HG03039 (cell line): ENCODE results near the gene PRSS50.

ENCODE experiments used
- ATAC-seq: cut with Tn5 transposase; IDR thresholded peaks from one replicate; pipeline ENCODE4 v1.9.1; 2021; ENCODE audit warnings: mild to moderate bottlenecking, moderate library complexity; ENCODE audit not compliant: unreplicated experiment

The PRSS50 gene

DNA sequence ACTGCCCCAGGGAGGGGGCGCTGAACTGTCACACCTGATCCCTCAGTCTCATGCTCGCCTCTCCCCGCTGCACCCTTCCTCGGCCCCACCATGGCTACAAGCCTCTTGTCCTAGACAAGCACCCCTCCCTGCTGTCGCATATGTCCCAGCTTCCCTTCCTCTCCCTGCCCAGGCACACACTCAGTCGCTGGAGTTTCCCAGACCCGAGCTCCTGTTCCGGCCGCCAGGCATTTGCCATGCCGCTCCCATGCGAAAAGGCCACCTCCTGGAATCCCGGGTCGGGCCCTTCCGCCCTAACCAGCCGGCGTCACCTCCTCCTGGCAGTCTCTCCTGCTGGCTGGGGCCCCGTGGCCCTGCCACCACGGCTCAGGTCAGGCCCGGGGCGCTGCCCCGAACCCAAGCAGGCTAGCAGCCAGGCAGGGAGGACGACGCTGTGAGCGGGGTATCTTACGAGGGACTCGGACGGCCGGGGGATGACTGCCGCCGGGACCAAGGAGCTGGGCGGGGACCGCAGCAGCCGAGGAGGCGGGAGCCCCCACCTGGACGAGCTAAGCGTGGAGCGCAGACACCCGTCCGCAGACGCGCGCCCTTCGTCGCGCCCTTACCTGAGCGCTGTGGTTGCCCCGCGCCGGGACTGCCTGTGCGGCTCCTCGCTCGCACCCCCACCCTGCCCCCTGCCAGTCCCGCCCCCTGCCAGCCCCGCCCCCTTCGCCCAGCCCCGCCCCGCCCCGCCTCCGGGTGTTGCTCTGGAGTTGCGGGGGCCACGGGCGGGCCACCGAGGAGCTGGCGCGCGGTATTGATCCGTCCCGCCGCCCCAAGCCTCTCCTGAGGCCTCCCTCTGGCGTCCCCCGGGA is 24.4 kb downstream of the PRSS50 start, which contains the start of gene ALS2CL:
ALS2CL (minus strand) TSS at position 642 of the 854 bp plus-strand sequence. CDS start 4,239 bp downstream, outside the sequence.
- no peak for ATAC-seq

DNA sequence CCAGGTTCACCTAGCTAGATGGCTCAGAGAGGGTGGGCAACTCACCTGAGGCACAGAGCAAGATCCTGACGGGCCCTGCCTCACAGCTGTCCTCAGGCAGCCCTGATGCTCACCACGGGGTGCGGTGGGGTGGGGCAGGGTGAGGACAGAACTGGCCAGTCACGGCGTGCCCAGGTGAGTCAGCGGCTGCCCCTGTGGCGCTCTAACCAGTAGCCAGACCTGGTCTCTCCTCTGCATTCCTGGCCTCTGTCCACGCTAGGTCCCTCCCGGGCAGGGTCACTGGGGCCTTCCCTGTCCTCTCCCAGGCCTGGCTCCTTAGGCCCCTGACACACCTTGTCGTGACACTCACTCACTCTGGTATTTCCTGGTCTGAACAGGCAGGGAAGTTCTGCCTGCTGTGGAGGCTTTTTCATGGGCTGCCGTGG is 25.1 kb downstream of the PRSS50 start:
- ATAC-seq: no peak

DNA sequence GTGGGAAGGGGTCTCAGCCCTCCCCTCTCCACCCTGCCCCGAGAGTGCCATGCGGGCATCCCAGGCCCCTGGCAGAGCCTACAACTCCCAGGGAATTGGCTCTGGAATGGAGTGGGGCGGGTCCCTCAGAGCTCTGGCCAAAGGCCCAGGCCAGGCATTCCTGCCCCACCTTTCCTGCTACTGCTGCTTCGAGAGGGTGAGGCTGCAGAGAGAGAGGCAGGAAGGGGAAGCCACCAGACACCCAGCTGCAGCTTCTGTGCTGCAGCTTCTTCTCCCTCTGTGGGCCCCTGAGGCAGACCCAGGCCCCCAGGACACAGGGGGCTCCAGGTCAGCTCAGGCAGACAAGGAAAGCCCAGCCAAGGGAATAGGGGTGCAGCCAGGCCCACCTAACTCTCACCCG is 26.9 kb downstream of the PRSS50 start:
- ATAC-seq: no peak

DNA sequence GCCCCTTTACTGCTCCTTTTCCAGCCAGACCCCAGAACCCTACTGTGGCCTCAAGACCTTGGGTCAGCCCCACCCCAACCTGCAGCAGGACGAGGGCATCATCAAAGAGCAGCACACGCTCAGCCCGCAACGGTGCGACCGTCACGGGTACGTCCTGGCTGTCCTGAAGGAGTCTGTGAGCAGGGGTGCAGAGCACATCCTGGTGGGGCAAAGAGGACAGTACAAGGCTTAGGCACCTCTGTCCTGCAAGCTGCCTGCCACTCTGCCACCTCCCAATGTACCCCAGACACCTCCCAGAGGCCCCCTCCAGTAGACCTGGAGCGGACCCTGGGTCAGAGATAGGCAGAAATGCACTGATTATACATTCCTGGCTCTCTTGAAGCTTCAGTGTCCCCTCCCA is 32.2 kb downstream of the PRSS50 start:
- ATAC-seq: no peak

DNA sequence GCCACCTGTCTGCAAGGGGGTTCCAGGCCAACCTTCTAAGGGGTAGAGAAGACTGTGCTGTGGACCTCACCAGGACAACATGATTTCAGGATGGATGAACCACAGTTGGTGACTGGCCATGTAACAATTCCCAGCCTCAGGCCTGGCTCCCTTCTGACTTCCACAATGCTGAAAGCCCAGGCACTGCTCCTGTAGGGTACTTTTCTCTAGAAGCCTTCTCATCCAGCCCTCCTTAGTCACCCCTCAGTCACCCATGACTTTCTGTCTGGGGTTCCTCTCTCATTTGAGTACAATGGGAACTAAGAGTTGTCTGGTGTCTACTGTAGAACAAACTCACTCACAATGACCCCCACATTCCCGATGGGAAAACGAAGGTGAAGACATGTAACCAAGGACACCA is 32.8 kb downstream of the PRSS50 start:
- no peak for ATAC-seq

DNA sequence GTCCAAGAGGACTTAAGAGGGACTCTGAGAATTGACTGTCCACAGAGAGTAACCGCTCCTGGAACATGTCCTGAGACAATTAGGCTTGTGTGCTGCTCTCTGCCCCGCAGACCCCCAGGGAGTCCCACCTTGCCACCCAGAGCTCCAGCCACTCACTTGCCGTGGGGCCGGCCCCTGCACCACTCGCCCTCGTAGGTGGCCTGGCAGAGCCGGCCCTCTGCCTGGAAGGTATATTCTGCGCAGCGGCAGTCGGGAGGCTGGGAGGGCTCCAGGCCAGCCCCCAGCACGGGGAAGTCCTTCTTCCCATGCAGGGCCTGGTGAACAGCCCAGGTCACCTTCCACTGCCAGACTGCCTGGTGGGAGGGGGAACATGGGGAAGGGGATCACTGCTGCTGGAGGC is 34.7 kb downstream of the PRSS50 start:
- ATAC-seq: no peak

DNA sequence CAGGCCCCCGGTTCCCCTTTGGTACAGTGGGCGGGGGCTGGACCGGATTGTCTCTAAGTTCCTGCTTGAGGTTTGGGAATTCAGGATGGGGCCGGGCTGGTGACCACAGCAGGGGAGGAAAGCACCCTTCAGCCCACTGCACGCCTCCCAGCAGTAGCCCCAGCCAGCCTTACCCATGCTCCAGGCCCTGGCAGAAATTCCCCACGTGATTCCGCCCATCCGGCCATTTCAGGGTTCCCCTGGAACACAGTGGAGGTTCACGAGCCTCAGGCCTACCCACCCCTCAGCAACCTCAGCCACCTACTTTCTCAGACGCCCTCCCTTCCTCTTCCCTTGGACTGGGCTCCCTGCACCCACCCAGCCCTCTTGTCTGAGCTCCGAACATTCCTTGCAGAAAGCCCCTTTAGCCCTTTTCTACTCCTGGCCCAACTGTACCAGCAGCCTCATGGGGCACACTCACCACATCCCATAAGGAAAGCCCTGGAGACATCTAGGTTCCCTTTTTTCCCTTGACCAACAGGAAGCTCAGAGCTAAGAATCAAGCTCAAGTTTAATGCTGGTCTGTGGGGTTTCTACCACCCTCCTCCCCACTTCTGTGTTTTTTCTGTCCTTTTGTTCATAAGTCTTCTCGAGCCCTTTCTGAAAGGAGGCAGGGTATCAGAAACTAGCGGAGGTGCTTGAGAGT is 35.7 kb downstream of the PRSS50 start:
- ATAC-seq: no peak

DNA sequence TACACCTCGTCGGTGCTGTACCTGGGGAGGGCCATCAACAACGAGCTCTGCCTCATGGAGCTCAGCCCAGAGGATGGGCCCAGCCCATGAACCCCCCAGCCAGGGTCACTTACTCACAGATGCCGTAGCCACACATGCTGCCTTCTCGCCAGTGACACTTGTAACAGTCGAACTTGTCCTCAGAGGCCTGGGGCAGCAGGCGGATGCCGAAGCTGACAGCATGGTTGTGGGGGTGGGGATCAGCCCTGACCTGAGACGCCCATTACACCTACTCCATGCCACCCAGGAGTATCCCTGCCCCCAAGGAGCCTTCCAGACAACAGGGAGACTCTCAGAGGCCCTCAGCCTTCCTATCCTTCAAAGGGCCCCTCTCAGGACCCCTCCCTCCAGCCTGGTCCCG is 36.3 kb downstream of the PRSS50 start:
- ATAC-seq: no peak

DNA sequence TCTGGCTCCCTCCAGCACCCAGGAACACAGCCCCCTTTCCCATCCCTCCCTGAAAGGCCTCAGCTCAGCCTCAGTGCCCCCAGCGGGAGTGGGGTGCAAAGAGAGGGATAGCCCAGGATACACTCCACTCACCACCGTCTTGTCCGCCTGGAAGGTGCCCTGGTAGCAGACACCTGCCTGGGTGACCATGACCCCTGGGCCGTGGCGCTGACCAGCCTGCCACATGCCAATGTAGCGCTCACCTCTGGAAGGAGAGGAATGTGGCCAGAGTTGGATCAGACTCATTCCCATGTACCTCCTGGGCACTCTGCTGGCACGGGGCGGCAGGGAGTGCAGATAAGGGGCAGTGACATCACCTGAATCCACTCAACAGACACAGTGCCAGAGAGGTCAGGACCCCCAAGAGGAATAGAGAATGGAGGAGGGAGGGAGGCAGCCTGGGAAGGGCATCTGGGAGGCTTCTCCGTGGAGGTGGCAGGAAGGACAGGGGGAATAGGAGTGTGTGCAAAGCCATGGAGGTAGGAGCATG is 37.3 kb downstream of the PRSS50 start:
- ATAC-seq: no peak

DNA sequence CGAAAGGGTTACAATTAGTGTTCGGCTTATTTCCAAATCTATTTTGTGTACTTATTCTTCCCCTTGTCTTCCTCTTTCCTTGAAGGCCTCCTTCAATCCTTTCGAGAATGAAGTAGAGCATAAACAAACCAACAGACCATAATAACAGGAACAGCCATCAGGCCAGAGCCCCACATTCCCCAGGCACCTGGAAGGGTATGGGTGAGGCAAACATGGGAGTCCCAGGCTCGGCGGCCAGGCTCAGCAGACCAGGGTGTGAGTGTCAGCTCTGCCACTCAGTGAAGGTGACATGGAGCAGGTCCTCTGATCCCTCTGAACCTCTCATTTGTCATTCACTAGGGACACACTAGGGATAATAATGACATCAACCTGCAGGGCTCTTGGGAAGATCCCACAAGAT is 38.0 kb downstream of the PRSS50 start:
- no peak for ATAC-seq

DNA sequence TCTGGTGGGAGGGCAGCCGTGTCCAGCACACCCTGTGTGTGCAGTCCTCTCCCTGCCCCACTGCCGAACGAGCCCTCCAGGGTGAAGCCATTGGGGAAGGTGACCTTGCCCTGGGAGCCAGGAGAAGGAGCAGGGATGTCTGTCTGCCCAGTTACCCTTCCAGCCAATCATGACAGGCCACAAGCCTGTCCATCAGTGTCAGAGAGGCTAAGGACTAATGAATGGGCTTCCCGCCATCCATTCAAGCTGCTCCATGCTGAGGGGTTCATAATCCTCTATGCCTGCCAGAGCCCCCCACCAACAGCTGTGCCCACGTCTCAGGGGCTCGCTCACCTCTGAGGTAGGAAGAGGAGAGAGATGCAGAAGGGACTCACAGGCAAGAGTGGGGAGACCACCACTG is 39.4 kb downstream of the PRSS50 start:
- ATAC-seq: no peak

DNA sequence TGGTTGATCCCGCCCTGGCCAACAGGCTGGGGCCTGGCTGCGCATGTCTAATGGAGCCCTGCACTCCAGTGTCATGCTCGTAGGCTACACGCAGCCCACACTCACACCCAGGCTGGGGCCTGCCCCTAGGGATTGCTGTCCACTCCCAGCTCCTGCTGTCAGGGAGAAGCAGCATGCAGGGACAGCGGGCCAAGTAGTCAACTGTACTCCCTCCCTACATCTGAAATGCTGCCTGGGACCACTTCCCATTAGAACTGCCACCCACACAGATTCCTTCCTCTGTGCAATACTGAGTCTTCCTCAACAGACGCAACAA is 40.3 kb downstream of the PRSS50 start:
- no peak for ATAC-seq

DNA sequence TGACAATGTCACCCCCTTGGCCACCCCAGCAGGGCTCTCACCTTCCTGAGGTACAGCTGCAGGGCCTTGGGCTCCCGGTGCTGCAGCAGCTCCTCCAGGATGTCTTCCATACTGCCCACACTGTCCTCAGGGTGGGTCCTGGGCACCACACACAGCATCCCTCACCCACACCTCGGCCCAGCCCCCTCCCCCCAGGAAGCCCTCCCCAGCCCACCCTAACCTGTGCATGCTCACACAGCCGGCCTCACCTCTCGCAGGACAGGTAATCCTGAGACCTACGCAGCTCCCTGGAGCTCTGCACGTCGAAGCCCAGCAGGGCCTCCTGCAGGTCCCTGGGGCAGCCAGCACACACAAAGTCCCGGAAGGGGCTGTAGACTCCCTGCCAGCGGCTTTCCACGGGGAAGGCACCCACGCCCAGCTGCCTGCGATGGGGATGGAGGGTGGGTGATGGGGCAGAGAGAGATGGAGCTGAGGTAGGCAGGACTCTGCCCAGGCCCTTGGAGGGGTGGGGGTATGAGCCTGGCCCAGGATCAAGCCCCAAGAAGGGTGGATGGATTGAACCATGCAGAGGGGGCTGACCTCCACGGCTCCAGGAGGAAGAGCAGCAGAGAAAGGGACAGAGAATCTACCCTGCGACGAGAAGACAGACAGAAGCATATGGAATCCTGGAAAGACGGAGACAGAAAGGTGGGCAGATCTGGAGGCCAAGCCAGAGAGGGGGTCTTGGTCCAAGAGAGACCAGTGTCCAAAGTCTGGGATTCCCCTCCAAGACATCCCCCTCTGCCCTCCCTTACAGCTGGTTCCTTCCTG is 40.9 kb downstream of the PRSS50 start:
- ATAC-seq: no peak

DNA sequence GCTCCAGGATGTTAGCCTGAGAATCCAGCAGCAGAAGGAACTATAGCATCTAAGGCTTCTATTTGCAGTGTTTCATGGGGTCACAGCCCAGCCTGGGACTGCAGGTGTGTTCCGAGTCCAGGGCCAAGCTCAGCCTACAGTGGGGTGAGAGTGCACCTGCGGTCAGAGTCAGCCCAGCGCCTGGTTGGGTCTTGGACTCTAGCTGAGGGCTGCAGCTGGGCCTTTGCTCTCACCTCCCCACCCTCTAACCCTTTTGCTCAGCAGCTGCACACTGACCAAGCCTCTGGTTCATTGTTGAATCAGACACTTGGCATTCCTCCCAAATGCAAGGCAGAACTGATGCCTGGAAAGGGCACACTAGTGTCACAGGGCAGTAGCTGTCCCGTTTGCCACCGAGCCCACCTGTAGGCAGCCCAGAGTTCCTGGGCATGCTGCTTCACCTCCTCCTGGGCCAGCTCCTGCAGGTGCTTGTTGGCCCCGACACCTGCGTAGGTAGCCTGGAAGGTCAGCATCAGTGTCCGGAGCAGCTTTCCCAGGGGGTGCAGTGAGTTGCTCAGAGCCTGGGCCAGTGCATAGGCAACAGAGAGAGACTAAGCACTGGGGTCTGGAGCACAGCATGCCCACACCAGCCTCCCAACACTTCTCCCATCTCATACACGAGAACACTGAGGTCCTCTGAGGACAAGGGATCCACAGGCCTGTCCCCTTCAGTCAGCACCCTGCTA is 41.7 kb downstream of the PRSS50 start:
- no peak for ATAC-seq

DNA sequence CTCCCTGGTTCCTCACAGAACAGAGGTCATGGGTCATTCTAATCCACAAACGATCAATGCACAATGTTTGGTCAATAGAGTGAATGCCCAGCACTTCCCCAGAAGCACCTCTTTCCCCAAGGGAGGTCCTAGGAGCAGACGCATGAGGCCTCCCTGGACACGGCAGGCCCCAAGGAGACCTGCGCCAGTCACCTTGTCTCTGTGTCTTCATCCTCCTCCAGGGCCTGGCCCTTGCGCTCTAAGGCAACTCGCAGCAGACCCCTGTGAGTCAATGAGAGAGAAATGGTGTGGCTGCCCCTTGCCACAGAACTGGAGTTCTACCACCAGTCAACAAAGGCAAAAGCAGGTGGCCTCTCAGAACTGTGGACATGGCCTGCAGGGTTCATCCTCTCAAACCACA is 42.2 kb downstream of the PRSS50 start:
- no peak for ATAC-seq

DNA sequence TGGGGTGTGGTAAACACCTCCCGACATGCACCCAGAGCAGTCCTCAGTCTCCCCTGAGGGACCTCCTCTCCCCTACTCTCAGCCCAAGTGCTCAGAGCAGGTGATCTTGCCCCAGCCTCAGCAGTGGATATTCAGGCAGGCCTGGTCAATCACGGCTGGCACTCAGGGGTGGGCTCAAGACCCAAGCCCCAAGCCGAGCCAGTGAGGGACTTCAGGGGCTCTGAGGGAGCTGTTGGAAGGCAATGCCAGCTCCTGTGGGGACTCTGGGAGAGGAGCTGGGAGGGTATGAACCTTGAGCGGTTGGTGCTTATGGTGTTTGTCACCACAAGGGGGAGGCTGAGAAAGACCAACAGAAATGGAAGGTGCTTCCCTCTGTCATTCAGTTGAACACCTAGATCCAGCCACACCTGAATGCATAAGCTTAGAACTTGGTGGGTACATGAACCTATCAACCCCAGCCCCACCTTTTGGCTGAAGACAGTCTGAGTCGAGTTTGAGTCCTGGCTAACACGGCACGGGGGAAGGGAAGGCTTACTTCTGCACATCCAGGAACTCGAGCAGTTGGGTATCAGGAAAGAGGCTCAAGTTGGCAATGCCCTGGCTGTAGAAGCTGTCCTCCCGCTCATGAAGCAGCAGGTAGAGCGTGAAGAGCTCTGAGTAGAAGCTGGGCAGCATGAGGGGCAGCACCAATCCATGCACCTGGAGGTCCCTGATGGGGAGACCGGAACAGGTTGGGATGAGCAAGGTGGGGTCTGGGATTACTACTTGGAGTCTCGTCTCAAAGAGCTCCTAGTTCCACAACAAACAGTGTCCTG is 43.4 kb downstream of the PRSS50 start:
- ATAC-seq: no peak

DNA sequence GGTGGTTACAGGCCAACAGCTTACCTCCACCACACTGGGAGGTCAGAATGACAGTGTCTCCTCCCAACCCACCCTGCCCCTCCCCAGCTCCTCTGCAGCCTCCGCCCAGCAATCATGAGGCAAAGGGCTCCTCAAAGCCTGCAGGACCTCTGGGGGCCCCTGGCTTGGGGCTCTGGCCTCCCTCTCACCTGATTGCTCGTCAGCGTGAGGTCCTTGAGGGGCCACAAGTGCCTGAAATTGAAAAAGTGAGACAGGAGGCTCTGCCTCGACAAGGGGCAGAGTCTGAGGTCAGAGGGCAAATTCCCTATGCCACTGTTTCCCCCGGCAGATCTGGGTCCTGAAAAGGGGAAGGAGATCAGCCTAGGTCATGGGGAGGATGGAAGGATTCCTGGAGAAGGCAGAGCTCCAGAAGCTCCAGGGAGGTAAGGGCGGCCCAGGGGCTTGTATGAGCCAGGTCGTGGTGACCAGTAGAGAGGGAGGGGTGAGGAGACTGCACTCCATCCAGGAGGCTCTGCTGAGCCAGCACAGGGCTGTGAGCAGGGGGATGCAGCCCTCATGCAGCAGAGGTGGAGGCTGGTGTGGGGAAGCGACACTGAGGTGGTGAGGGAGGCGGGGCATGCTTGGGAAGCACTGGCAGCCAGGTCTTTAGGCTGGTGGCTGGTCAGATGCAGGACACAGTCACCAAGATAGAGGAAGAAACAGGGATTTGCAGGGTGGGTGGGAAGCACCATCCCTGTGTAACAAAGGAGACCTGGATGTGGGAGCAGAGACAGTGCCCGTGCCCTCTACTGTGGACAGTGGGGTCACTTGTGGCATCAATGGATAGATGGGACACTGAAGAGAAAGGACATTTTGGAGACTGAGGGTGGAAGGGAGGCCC is 44.3 kb downstream of the PRSS50 start:
- no peak for ATAC-seq

DNA sequence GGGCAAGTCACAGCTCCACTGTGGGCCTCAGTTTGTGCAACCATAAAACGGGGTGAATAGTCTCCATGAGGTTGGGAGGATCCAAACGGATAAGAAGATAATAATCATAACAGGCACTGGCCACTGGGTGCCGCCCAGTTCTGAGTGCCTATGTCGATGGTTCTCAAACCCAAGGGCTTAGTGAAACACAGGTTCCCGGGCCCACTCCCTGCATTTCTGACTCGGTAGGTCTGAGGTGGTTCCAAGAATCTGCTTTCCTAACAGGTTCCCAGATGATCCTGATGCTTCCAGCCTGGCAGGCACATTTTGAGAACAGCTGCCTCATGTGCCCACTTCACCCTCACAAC is 45.3 kb downstream of the PRSS50 start:
- no peak for ATAC-seq
